Putamen (tissue), 1 donor: ENCODE data around the gene PMS1.
"Not testable (repeated sequence)": the region's sequence is repeated elsewhere in the genome, so short reads cannot be mapped to it uniquely, and the experiment has no call there.

Experiments used
- DNase-seq: peaks from one replicate; pipeline ENCODE4 v3.0.0-alpha.2; 2016; ENCODE audit warnings: low spot score

Gene PMS1

DNA sequence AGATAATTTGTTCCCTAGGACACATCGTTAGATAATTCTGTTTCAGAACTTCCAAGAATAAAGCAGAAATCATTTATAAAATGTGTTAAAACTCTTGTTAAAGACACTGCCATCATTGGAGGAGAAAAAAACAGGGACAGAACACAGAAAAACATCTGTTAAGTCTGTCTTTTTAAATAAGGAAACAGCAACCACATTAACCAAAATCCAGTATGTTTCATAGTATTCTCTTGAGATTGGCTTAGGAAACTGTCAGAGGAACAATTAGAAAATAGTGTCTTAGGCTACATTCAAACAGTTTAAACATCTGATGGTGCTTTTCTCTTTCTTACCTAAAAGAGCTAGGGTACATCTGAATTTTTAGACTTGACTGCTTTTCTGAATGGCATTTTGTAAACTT, 81.6 kb downstream of the PMS1 start:
- DNase-seq: no peak

DNA sequence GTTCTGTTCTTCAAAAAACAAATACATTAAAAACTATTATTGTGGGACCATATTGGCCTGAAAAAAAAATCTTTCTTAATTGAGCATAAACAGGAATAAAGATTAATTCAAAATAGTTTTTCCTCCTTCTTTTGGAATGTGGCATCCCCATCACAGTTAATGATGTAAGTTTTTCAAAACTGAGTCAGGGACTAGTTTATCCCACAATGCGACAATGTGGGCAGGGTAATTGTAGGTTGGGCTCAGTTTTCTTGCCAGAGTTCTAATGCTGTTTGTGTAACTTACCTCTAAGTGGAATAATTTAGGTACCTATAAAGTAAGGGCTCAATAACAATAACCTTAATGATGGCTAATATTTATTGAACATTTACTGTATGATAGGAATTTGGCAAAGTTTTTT, 82.0 kb downstream of the PMS1 start:
- DNase-seq: no peak

DNA sequence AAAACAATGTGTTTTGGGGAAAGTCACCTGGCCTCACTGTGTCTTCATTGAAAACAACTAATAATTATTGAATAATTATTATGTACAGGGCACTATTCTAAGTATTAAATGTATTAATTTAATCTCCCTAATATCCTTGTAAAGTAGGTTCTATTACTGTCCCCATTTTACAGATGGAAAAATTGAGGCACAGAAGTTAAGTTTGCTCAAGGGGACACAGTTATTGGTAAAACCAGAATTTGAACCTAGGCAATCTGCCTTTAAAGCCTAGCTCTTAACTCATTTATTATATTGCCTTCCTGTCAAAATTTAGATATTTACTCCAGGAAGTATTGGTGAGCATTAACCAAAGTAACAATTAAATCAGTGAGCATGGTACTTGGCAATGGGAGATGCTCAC, 84.6 kb downstream of the PMS1 start:
- no peak for DNase-seq

DNA sequence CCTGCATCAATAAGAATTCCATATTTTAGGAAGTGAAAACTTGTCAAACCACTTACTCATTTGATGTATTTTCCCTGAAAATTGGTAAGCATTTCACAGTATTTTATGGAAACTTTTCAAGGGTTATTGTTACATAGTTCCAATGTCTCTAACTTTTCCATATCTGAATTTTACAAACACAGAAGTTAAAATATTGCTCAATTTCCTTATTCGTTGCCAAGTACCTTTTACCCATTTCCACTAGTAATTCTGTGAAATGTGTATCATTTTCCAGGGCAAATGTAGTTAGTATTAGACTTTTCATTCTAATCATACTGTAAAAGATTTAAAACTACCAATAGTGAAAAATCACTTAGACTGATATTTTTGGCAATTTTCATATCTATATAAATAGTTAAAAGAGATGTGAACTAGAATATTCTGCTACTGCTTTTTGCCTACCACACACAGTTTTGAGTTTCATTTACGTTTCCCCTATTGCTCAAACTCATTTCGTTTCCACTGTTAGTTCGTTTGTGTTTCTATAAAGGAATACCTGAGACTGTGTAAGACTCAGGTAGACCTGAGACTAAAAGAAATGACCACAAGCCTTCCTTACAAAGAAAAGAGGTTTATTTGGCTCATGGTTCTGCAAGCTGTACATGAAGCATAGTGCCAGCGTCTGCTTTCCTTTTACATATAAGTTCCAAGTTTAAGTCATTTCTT, 86.3 kb downstream of the PMS1 start:
- no peak for DNase-seq

DNA sequence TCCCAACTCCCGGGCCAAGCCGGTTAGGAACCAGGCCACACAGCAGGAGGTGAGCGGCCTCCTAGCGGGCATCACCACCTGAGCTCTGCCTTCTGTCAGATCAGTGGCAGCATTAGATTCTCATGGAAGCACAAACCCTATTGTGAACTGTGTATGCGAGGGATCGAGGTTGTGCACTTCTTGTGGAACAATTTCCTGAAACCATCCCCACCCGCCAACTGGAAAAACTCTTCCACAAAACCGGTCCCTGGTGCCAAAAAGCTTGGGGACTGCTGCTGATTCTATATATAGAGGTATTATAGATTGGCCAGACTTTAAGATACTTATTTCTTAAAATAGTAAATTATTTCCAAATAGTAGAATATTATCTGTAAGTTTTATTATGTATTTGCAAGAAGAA, 89.4 kb downstream of the PMS1 start:
- no peak for DNase-seq

DNA sequence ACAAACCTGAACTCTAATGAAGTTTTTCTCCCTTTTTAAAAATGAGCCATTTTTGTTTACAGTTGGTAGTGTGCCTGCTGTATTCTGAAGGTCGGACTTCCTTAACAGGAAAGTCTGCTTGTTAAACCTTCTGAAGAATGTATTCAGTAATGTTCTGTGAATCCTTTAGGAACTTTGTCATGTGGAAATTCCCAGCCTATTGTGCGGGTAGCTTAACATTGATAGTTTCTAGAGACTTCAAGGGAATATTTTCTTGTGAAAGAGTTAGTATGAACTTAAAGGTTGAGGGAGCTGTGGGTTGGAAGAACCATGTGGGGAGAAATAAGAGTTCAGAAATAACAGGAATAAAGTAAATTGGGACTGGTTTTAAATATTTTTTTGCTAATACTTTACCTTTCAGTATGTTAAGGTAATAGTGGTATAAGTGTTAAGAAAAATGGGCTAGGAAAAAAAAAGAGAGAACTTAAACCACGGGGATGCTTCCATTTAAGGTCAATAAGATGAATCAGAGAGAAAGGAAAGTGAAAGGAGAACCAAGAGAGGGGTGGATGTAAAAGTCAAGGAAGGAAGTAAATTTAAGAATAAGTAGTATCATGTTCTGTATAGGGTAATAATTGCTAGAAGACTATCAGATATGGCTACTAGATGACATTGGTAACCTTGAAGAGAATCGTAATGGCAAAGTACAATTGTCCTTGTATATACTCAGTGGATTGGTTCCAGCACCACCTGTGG, 90.5 kb downstream of the PMS1 start:
- DNase-seq: no peak

DNA sequence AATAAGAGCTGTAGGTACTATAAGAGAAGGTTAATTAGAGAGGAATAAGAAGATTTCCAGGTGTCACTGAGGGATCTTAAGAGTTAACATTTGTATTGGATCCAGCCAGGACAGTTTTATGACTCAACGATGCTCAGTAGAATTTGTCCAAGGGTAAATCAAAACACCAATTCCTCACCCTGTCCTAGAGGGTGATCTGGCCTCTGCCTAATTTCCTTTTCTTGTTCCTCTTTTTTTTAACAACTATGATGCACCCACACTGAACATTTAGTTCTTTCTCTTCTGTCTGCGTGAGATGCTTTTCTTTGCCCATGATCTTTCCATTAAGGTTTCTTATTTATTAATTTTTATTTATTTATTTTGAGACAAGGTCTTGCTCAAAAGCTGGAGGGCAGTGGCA, 92.0 kb downstream of the PMS1 start:
- no peak for DNase-seq

DNA sequence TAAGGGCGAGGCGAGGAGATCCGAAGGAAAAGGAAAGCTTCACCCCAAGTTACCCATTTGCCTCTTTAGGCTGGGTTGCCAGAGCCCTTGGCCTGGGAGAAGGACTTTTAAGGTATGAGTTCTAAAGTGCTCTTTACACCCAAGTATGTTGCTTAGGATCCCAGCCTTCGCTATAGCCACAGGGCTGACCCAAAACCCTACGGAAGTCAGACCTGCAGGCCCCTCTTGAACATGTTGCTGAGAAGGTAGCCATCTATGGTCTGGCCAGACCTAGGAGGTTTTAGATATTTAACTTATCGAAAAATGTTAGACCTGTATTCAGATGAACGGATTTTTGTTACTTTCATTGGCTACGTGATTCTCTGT, 95.4 kb downstream of the PMS1 start:
- DNase-seq: no peak

DNA sequence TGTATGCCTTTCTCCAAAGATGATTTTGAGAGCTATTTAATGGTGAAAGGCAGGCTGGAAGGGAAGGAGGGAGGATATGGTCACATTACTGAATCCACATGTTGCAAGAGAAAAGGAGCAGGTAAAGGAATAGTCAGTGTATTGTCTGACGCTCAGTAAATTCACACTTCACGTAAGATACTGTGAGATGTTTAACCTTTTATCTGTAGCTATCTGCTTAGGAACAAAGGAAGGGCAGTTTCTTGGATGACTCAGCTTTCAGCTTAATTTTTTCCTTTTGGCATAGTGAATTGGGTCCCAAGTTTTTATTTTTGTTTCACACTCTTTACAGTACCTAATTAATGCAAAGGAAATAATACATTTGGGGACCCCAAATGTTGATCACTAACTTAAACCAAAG, 96.2 kb downstream of the PMS1 start:
- no peak for DNase-seq

DNA sequence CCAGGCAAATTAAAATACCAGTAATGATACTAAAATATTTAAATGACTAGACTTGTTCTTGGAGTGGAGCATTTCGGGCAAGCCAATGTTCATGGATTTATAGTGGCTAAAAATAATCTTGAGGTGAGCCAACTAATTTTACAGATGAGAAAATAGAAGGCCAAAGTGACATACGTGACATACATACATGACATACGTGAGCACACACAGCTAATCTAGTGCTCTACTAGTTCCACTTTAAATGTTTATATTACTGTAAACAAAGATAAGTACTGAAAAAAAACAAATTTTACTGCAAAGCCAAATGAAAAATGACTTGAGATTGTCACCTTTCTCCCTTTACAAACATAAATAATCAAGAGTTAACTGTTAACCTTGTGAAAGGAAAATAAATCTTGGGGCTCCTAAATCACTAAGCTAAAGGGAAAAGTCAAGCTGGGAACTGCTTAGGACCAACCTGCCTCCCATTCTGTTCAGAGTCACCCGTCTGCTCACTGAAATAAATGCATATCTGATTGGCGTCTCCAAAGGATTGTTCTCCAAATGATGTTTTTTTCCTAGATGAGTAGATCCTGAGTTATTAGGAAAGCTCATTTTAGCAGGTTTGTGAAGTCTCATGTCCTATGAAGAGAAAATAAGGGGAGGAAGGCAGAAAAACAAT, 96.7 kb downstream of the PMS1 start:
- DNase-seq: no peak

DNA sequence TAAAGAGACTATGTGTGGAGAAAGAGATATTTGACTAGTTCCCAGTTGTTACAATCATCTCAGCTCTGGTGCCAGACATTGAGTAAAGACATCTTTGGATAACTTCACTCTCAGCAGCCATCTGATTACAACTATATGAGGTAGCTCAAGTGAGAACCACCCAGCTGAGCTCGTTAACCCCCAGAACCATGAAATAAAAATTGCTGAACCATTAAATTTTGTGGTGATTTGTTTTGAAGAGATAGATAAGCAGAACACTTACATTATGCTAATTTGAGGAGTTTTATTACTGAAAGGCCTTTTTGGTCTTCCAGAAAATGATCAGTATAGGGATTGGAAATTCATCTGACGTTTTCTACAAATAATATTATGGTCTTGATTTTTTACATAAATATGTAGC, 101.1 kb downstream of the PMS1 start:
- DNase-seq: no peak

DNA sequence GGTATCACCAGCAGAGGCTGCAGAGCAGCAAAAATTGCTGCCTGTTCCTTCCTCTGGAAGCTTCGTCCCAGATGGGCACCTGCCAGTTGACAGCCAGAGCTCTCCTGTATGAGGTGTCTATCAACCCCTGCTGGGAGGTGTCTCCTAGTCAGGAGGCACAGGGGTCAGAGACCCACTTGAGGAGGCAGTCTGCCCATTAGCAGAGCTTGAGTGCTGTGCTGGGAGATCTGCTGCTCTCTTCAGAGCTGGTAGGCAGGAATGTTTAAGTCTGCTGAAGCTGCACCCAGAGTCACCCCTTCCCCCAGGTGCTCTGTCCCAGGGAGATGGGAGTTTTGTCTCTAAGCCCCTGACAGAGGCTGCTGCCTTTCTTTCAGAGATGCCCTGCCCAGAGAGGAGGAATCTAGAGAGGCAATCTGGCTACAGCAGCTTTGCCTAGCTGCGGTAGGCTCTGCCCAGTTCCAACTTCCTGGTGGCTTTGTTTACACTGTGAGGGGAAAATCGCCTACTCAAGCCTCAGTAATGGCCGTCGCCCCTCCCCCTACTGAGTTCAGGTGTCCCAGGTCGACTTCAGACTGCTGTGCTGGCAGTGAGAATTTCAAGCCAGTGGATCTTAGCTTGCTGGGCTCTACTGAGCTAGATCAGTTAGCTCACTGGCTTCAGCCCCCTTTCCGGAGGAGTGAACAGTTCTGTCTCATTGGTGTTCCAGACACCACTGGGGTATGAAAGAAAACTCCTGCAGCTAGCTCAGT, 108.5 kb downstream of the PMS1 start:
- not testable (repeated sequence) for DNase-seq

DNA sequence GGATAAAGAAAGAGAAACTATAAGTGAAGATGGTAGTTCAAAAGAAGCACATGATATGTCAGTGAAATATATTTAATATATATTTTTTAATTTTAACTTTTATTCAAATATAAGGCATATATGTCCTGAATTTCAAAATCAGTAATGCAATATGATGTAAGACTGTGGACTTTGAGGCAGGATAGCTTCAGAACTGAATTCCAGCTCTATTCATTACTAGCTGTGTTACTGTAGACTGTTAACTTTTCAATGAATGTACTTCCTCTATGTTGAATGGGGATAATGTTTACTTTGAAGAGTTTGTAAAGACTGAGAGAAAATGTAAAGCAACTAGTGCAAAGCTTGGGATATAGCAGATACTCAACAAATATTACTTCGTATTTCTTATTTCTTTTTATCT, 112.6 kb downstream of the PMS1 start:
- DNase-seq: no peak

DNA sequence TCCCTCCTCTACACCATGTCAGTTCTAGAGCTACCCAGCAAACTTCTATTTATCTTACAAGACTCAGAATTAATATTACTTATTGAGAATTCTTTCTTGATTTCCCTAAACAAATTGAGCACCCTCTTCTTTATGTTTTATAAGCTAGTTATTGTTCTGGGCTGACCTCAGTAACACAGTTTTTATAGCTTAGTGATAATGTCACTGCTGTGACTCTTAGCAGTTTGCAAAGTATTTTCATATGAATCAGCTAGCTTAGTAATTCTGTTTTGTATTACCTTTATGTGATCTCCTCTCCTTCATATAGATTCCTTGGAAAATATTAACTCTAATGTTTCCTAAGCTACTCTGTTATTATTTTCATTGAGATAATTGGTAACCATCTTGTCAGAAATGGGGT, 114.9 kb downstream of the PMS1 start:
- DNase-seq: no peak

DNA sequence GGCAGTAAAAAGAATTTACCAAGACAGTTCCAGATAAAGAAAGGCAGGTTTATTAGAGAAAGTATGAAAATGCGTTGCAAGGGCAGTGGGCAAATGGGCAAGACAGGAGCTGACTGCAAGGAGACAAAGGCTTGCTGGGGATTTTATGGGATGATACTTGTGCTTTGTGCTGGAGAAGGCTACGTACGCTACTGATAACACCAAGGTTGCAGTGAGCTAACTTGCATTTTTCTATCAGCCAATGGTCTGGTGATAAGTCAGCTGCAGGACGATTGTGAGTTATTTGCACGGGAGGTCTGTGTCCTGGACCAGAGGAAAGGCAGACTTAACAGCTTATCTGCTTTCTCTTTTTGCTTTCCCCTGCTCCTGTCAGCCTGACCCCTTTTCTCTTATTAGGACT, 116.5 kb downstream of the PMS1 start:
- no peak for DNase-seq

DNA sequence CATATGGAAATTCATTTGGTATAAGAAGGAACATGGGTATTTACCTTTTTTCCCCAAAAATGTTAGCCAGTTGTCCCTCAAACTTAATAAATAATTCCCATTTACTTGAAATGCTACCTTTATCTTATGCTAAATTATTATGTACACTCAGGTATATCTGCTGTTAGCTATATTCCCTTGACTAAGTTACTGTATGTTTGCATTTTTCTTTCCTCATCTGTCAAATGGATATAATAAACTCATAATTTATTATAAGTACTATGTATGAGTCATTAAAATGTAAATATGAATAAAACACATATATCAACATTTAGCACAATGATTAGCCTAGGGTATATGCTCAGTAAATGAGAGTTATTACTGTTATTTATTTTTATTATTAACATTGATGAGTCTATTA, 117.4 kb downstream of the PMS1 start:
- no peak for DNase-seq

DNA sequence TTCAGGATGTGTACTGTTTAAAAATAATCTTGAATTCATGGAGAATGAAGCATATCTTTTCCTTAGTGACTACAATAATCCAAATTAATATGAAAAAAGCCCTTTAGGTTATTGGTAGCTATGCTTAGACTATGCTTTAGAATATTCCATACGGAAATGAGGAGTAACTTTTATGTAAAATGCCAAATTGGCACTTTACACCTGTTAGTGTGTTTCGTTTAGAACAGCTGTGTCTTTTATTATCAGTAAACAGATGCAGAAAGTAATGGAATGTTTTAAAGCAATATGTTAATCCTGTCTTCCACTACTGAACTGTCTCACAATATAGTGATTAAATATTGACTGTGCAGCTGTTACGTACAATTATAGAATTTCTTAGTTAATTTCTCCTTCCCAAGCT, 129.6 kb downstream of the PMS1 start:
- no peak for DNase-seq

DNA sequence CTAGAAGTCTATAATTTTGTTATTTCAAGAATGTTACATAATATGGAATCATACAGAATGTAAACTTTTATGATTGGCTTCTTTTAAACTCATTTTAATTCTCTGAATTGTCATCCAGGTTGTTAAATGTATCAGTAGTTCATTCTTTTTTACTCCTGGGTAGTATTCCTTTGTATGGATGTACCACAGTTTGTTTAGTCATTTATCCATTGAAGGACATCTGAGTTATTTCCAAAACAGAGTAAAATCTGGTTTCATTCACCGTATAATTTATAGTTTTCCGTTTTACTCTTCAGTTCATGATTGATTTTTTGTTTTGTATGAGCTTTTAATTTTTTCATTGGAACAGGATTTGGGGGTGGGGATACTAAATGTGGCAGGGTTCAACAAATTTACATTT, 132.4 kb downstream of the PMS1 start:
- no peak for DNase-seq
